MCF 10A (cell line): ENCODE results near the gene SRP54. TPM values are rescaled to one million over a fixed set of nuclear protein-coding genes. Genes with fewer than 3 reads are reported as not detected.

Source experiments
- BruUV-seq: library from RNA; stranded (reverse); fragments of 400-500 nt; replicated peaks from 2 replicates; lab custom pipeline; 2021; lab: Mats Ljungman, UMichigan
- CTCF ChIA-PET: fragments of 300-600 bp; sonication (Branson Sonifier 250); formaldehyde crosslinking; extraction: SDS; loops from one replicate; lab custom pipeline; 2021; ENCODE audit warnings: antibody characterized with exemption, inconsistent platforms; lab: Yijun Ruan, JAX
- POLR2A ChIA-PET: fragments of 300-600, 350-650 bp; sonication (Branson Sonifier 250); formaldehyde crosslinking; extraction: SDS; loops from one replicate; lab custom pipeline; 2020; ENCODE audit warnings: antibody characterized with exemption, inconsistent platforms; lab: Yijun Ruan, JAX
- DNase-seq: peaks from one replicate; pipeline ENCODE4 v3.0.0-alpha.2; 2018; ENCODE audit not compliant: unreplicated experiment
- H3K27ac Mint-ChIP-seq: one replicate; pipeline ENCODE4 v1.8.0; 2022; ENCODE audit warnings: mild to moderate bottlenecking, low read depth, mixed read lengths; ENCODE audit not compliant: unreplicated experiment
- H3K27me3 Mint-ChIP-seq: one replicate; pipeline ENCODE4 v1.8.0; 2022; ENCODE audit warnings: mixed read lengths; ENCODE audit not compliant: insufficient read depth, unreplicated experiment
- H3K36me3 Mint-ChIP-seq: one replicate; pipeline ENCODE4 v1.8.0; 2022; ENCODE audit warnings: mild to moderate bottlenecking, moderate library complexity, mixed read lengths; ENCODE audit not compliant: insufficient read depth, unreplicated experiment
- H3K4me1 Mint-ChIP-seq: one replicate; pipeline ENCODE4 v1.8.0; 2022; ENCODE audit warnings: mixed read lengths; ENCODE audit not compliant: insufficient read depth, unreplicated experiment
- H3K4me3 Mint-ChIP-seq: one replicate; pipeline ENCODE4 v1.8.0; 2022; ENCODE audit warnings: mild to moderate bottlenecking, moderate library complexity, mixed read lengths; ENCODE audit not compliant: unreplicated experiment
- H3K9me3 Mint-ChIP-seq: one replicate; pipeline ENCODE4 v1.8.0; 2022; ENCODE audit warnings: mixed read lengths; ENCODE audit not compliant: unreplicated experiment
- CTCF ChIP-seq: fragments of 200-600 bp; IDR thresholded peaks from one replicate; pipeline ENCODE4 v1.8.0; 2022; ENCODE audit warnings: antibody characterized with exemption, mild to moderate bottlenecking; ENCODE audit not compliant: unreplicated experiment
- intact Hi-C: fragments of 100-400 bp; cut with micrococcal nuclease; formaldehyde crosslinking; loops from 2 replicates; pipeline ENCODE4 v1.14.1; 2022
- total RNA-seq: library from RNA; stranded (reverse); gene quantifications from 2 replicates; pipeline ENCODE4 v1.2.3, GENCODE V29; 2022

SRP54 gene
- total RNA-seq, 1 experiment from 2014 or later = 77.4 TPM

GRCh38 chr14:35046751-35047536 is 64.2 kb downstream of the SRP54 start:
- H3K4me1 Mint-ChIP-seq = peaks cover 24% of the 10 kb centered on the region
- peak overlapping the region; percentile 98 for H3K27ac Mint-ChIP-seq
- H3K4me3 Mint-ChIP-seq = peak overlapping the region; percentile 94
- H3K36me3 Mint-ChIP-seq = peaks cover 17% of the 10 kb centered on the region
- TF ChIP-seq CTCF = no peak
- CTCF ChIA-PET = interaction anchor here (0.5 to 2.3 kb wide), 11 partner anchors 14 to 588 kb away, joined by 3 to 11 read pairs (median 4); no protein-coding TSS in a partner anchor
- intact Hi-C loops = loop anchor here (1.0 to 5.0 kb wide), 3 partner anchors 74 to 358 kb away; partner anchors contain the start of genes NFKBIA and PPP2R3C
- DNase-seq = peak; percentile 67
- TSS peak; percentile 43 for BruUV-seq
- POLR2A ChIA-PET = interaction anchor here (0.6 to 4.6 kb wide), 34 partner anchors 13 to 385 kb away, joined by 3 to 104 read pairs (median 5); partner anchors contain the start of genes BAZ1A, NFKBIA, PPP2R3C and PRORP
- no peaks in the 10 kb centered on the region for H3K27me3 Mint-ChIP-seq
- no peaks in the 10 kb centered on the region for H3K9me3 Mint-ChIP-seq

- TF ChIP-seq CTCF = no peak
- peak overlapping the region; percentile 98 for H3K27ac Mint-ChIP-seq
- peak overlapping the region; percentile 94 for H3K4me3 Mint-ChIP-seq
- ChIA-PET POLR2A (interaction anchor here (0.7 to 4.6 kb wide), 12 partner anchors 12 to 356 kb away, joined by 3 to 104 read pairs (median 5); partner anchors contain the start of genes BAZ1A, NFKBIA, PPP2R3C and PRORP), CTCF (interaction anchor here (0.7 to 1.3 kb wide), 3 partner anchors 66 to 377 kb away, joined by 3 to 4 read pairs (median 4); no protein-coding TSS in a partner anchor)
- no peaks in the 10 kb centered on the region for H3K9me3 Mint-ChIP-seq
- H3K27me3 Mint-ChIP-seq = no peaks in the 10 kb centered on the region
- H3K4me1 Mint-ChIP-seq = peaks cover 24% of the 10 kb centered on the region
- intact Hi-C loops = loop anchor here (2.0 to 5.0 kb wide), 2 partner anchors 164 to 357 kb away; partner anchors contain the start of gene NFKBIA
- H3K36me3 Mint-ChIP-seq = peaks cover 28% of the 10 kb centered on the region
- no peak for DNase-seq
- BruUV-seq = no TSS peak
Measured at GRCh38 chr14:35047976-35048513, 65.3 kb downstream of the SRP54 start.

GRCh38 chr14:35050652-35051051 is 67.9 kb downstream of the SRP54 start:
- Mint-ChIP-seq H3K27ac (peak overlapping the region; percentile 9), H3K9me3 (no peaks in the 10 kb centered on the region), H3K4me1 (peaks cover 14% of the 10 kb centered on the region), H3K36me3 (peaks cover 39% of the 10 kb centered on the region), H3K27me3 (no peaks in the 10 kb centered on the region), H3K4me3 (no peak overlapping the region)
- intact Hi-C loops = no loop called here
- CTCF ChIA-PET = interaction anchor here (0.6 kb wide), 1 partner anchor 44 kb away, joined by 4 read pairs; no protein-coding TSS in a partner anchor
- no TSS peak for BruUV-seq
- POLR2A ChIA-PET = interaction anchor here (0.7 to 1.8 kb wide), 3 partner anchors 10 to 114 kb away, joined by 3 to 8 read pairs (median 6); partner anchors contain the start of gene PPP2R3C
- DNase-seq = peak; percentile 52
- no peak for TF ChIP-seq CTCF
